GM23248 (cell line): ENCODE results near the gene PRPSAP1. TPM values are rescaled to one million over a fixed set of nuclear protein-coding genes. Genes with fewer than 3 reads are reported as not detected.

Source experiments
- DNase-seq: peaks from one replicate; pipeline ENCODE4 v3.0.0-alpha.2; 2015
- H2AFZ ChIP-seq: fragments of 200-600 bp; sonication (generic); 2 replicates; pipeline ENCODE4 v1.6.1; 2016; ENCODE audit warnings: antibody characterized with exemption
- H3F3A ChIP-seq: fragments of 200-600 bp; sonication (generic); 2 replicates; pipeline ENCODE4 v1.6.1; 2016; ENCODE audit warnings: mild to moderate bottlenecking, antibody characterized with exemption, mixed run types; ENCODE audit not compliant: insufficient read depth
- H3K27ac ChIP-seq: fragments of 200-600 bp; sonication (generic); 2 replicates; pipeline ENCODE4 v1.5.1; 2016; ENCODE audit warnings: mild to moderate bottlenecking
- H3K27me3 ChIP-seq: fragments of 200-600 bp; sonication (generic); replicated peaks from 2 replicates; pipeline ENCODE4 v1.6.1; 2016; ENCODE audit warnings: mild to moderate bottlenecking; ENCODE audit not compliant: insufficient read depth
- H3K36me3 ChIP-seq: fragments of 200-600 bp; sonication (generic); 2 replicates; pipeline ENCODE4 v1.6.1; 2016; ENCODE audit warnings: low read depth, mild to moderate bottlenecking
- H3K4me1 ChIP-seq: fragments of 200-600 bp; sonication (generic); 2 replicates; pipeline ENCODE4 v1.6.1; 2016; ENCODE audit warnings: mild to moderate bottlenecking; ENCODE audit not compliant: insufficient read depth
- H3K4me2 ChIP-seq: fragments of 200-600 bp; sonication (generic); one replicate; pipeline ENCODE4 v1.6.1; 2016; ENCODE audit warnings: mild to moderate bottlenecking; ENCODE audit not compliant: unreplicated experiment
- H3K4me3 ChIP-seq: fragments of 200-600 bp; sonication (generic); 2 replicates; pipeline ENCODE4 v1.5.1; 2016; ENCODE audit warnings: mild to moderate bottlenecking
- H3K79me2 ChIP-seq: fragments of 200-600 bp; sonication (generic); 2 replicates; pipeline ENCODE4 v1.6.1; 2016; ENCODE audit warnings: mild to moderate bottlenecking; ENCODE audit not compliant: insufficient read depth
- H3K9ac ChIP-seq: fragments of 200-600 bp; sonication (generic); 2 replicates; pipeline ENCODE4 v1.6.1; 2016; ENCODE audit warnings: mild to moderate bottlenecking
- H3K9me2 ChIP-seq: fragments of 200-600 bp; sonication (generic); 2 replicates; pipeline ENCODE4 v1.6.1; 2016; ENCODE audit warnings: mixed run types, mild to moderate bottlenecking, moderate library complexity; ENCODE audit not compliant: insufficient read depth
- H3K9me3 ChIP-seq: fragments of 200-600 bp; sonication (generic); one replicate; pipeline ENCODE4 v1.6.1; 2017; ENCODE audit warnings: low read depth
- H4K20me1 ChIP-seq: fragments of 200-600 bp; sonication (generic); 2 replicates; pipeline ENCODE4 v1.6.0; 2016; ENCODE audit not compliant: insufficient read depth
- EZH2 ChIP-seq: fragments of 200-600 bp; sonication (generic); IDR thresholded peaks from 2 replicates; pipeline ENCODE4 v1.6.1; 2018; ENCODE audit warnings: antibody characterized with exemption, mild to moderate bottlenecking; ENCODE audit not compliant: insufficient read depth, poor library complexity, severe bottlenecking
- EZH2phosphoT487 ChIP-seq: fragments of 200-600 bp; sonication (generic); IDR thresholded peaks from 2 replicates; pipeline ENCODE4 v1.6.1; 2018; ENCODE audit warnings: antibody characterized with exemption, moderate library complexity, mild to moderate bottlenecking, low read depth; ENCODE audit not compliant: insufficient read depth
- WGBS, 2 experiments: methylation state at CpG; one replicate each; pipeline ENCODE4 v1.1.6; 2015 to 2017; ENCODE audit warnings: low lambda C conversion rate in 2 of 2, low coverage in 1 of 2; ENCODE audit errors: missing lambda C conversion rate in 2 of 2; 5-methylcytosine and 5-hydroxymethylcytosine counted together
- in situ Hi-C: fragments of 300-500 bp; cut with MboI; formaldehyde crosslinking; loops from 2 replicates; pipeline ENCODE4 v1.15.0; 2020
- polyA plus RNA-seq: library from polyadenylated mRNA; unstranded; fragments of >200 nt; fragmentation: Nextera tagmentation; extraction: Ambion mirVana; gene quantifications from 2 replicates; pipeline ENCODE4 v1.2.1, GENCODE V29; 2016
- total RNA-seq: library from RNA; depleted of rRNA; stranded (reverse); fragments of >200 nt; shearing (Covaris generic); gene quantifications from 2 replicates; pipeline ENCODE4 v1.2.3, GENCODE V29; 2014

PRPSAP1 gene
- total and polyA plus RNA-seq, 2 experiments from 2014 or later: 53.2 to 56.5 TPM

- H3K9ac ChIP-seq: no peak overlapping the region
- no peaks in the 10 kb centered on the region for H3K9me2 ChIP-seq
- no peaks in the 10 kb centered on the region for H3K27me3 ChIP-seq
- no peak overlapping the region for H3K27ac ChIP-seq
- TF ChIP-seq EZH2 (no peak), EZH2phosphoT487 (no peak)
- H3F3A ChIP-seq: peaks cover 13% of the 10 kb centered on the region
- no peak overlapping the region for H3K4me2 ChIP-seq
- H3K4me1 ChIP-seq: peaks cover 16% of the 10 kb centered on the region; the same call in 1 of the 2 replicates
- H2AFZ ChIP-seq: no peak overlapping the region
- no peaks in the 10 kb centered on the region for H4K20me1 ChIP-seq
- no peak for DNase-seq
- H3K4me3 ChIP-seq: no peak overlapping the region
- peaks cover 5% of the 10 kb centered on the region for H3K79me2 ChIP-seq
- H3K9me3 ChIP-seq: no peaks in the 10 kb centered on the region
- 89 to 90% methylated on average over 6 of the region's 6 CpGs for WGBS, 2 experiments
- no peaks in the 10 kb centered on the region for H3K36me3 ChIP-seq
- in situ Hi-C loops: no loop called here
Observed at GRCh38 chr17:76357597-76358158, 4.0 kb upstream of the PRPSAP1 start.

- Histone ChIP-seq H3K27ac (no peak overlapping the region), H3K9ac (no peak overlapping the region), H3K9me3 (no peaks in the 10 kb centered on the region), H3K4me2 (no peak overlapping the region), H4K20me1 (no peaks in the 10 kb centered on the region), H3F3A (peaks cover 9% of the 10 kb centered on the region), H3K27me3 (no peaks in the 10 kb centered on the region), H3K4me3 (no peak overlapping the region), H3K4me1 (peaks cover 19% of the 10 kb centered on the region; the same call in 1 of the 2 replicates), H3K36me3 (no peaks in the 10 kb centered on the region), H3K9me2 (no peaks in the 10 kb centered on the region), H3K79me2 (peaks cover 12% of the 10 kb centered on the region), H2AFZ (no peak overlapping the region)
- DNase-seq: no peak
- WGBS, 2 experiments: 75 to 82% methylated on average over 12 of the region's 12 CpGs
- in situ Hi-C loops: no loop called here
- TF ChIP-seq EZH2 (no peak), EZH2phosphoT487 (no peak)
Observed at GRCh38 chr17:76356803-76357456, 3.2 kb upstream of the PRPSAP1 start.

- H3K4me2 ChIP-seq: peak overlapping the region; percentile 96
- H3K9me2 ChIP-seq: no peaks in the 10 kb centered on the region
- H3K27ac ChIP-seq: peak overlapping the region; percentile 17; the same call in 1 of the 2 replicates
- in situ Hi-C loops: no loop called here
- TF ChIP-seq EZH2 (no peak), EZH2phosphoT487 (no peak)
- H3K36me3 ChIP-seq: no peaks in the 10 kb centered on the region
- peaks cover 2% of the 10 kb centered on the region; the same call in 1 of the 2 replicates for H3F3A ChIP-seq
- H2AFZ ChIP-seq: peak overlapping the region; percentile 70
- H3K79me2 ChIP-seq: peaks cover 33% of the 10 kb centered on the region
- WGBS, 2 experiments: 57 to 68% methylated on average over 13 of the region's 13 CpGs
- no peaks in the 10 kb centered on the region for H3K27me3 ChIP-seq
- peak; percentile 31 for DNase-seq
- H4K20me1 ChIP-seq: no peaks in the 10 kb centered on the region
- H3K4me1 ChIP-seq: peaks cover 6% of the 10 kb centered on the region; the same call in 1 of the 2 replicates
- H3K9me3 ChIP-seq: no peaks in the 10 kb centered on the region
- H3K9ac ChIP-seq: peak overlapping the region; percentile 93
- no peak overlapping the region for H3K4me3 ChIP-seq
Observed at GRCh38 chr17:76354747-76355310, 1.1 kb upstream of the PRPSAP1 start.

GRCh38 chr17:76354317-76354729 is 607 bp upstream of the PRPSAP1 start:
- H3K9me3 ChIP-seq: no peaks in the 10 kb centered on the region
- peaks cover 6% of the 10 kb centered on the region; the same call in 1 of the 2 replicates for H3K4me1 ChIP-seq
- H3K4me3 ChIP-seq: peak overlapping the region; percentile 84
- no peaks in the 10 kb centered on the region for H3K36me3 ChIP-seq
- no peaks in the 10 kb centered on the region for H3K27me3 ChIP-seq
- no peaks in the 10 kb centered on the region for H3K9me2 ChIP-seq
- H4K20me1 ChIP-seq: no peaks in the 10 kb centered on the region
- H3K27ac ChIP-seq: peak overlapping the region; percentile 86
- 3 to 4% methylated on average over 18 of the region's 18 CpGs for WGBS, 2 experiments
- peaks cover 38% of the 10 kb centered on the region for H3K79me2 ChIP-seq
- peak overlapping the region; percentile 96 for H3K4me2 ChIP-seq
- DNase-seq: no peak
- peak overlapping the region; percentile 94 for H2AFZ ChIP-seq
- H3F3A ChIP-seq: no peaks in the 10 kb centered on the region; the same call in 1 of the 2 replicates
- H3K9ac ChIP-seq: peak overlapping the region; percentile 93
- in situ Hi-C loops: no loop called here
- TF ChIP-seq EZH2 (no peak), EZH2phosphoT487 (no peak)
